ENCODE data around the gene TAMALIN.

The TAMALIN gene

GRCh38 chr12:52050758-52051541 is 44.2 kb downstream of the TAMALIN start, which contains the start of gene NR4A1:
Gene NR4A1 (plus strand): TSS chr12:52051442. CDS start chr12:52054329, 2,887 bp downstream.
- peak within 1 kb of the TSS; percentile 95 for H3K27ac ChIP-seq
- peaks cover 47% of the 10 kb centered on the region for H3K4me1 ChIP-seq
- peaks cover 24% of the 10 kb centered on the region for H3K36me3 ChIP-seq
- peak within 1 kb of the TSS; percentile 91 for H3K9ac ChIP-seq
- H3K9me3 ChIP-seq = no peaks in the 10 kb centered on the region
- peak within 1 kb of the TSS; percentile 100 for H3K4me2 ChIP-seq
- TF ChIP-seq Cebpa-rat (IDR thresholded peaks at IDR 0.05) = no peak
- peak within 1 kb of the TSS; percentile 75 for H3K4me3 ChIP-seq
- no peaks in the 10 kb centered on the region for H3K27me3 ChIP-seq
- peaks cover 42% of the 10 kb centered on the region for H4K20me1 ChIP-seq

GRCh38 chr12:52052468-52053186 is 45.9 kb downstream of the TAMALIN start:
- H3K9ac ChIP-seq = no peak overlapping the region; the same call in 1 of the 2 replicates
- H3K4me3 ChIP-seq = peak overlapping the region; percentile 75; the same call in 1 of the 2 replicates

GRCh38 chr12:52053536-52054209 is 46.9 kb downstream of the TAMALIN start:
- Histone ChIP-seq H3K4me2 (no peak overlapping the region), H4K20me1 (peaks cover 48% of the 10 kb centered on the region), H3K36me3 (peaks cover 51% of the 10 kb centered on the region), H3K4me3 (no peak overlapping the region), H3K9me3 (no peaks in the 10 kb centered on the region), H3K27ac (no peak overlapping the region), H3K27me3 (no peaks in the 10 kb centered on the region), H3K9ac (no peak overlapping the region), H3K4me1 (peaks cover 41% of the 10 kb centered on the region)
- TF ChIP-seq Cebpa-rat (IDR thresholded peaks at IDR 0.05) = no peak

More at GRCh38 chr12:52052468-52053186, 45.9 kb downstream of the TAMALIN start:
- Histone ChIP-seq H3K4me1 (peaks cover 41% of the 10 kb centered on the region), H3K9me3 (no peaks in the 10 kb centered on the region), H3K36me3 (peaks cover 40% of the 10 kb centered on the region), H4K20me1 (peaks cover 48% of the 10 kb centered on the region), H3K27ac (no peak overlapping the region), H3K4me2 (peak overlapping the region; percentile 100), H3K27me3 (no peaks in the 10 kb centered on the region)
- no peak for TF ChIP-seq Cebpa-rat (IDR thresholded peaks at IDR 0.05)

GRCh38 chr12:52054231-52054832 is 47.6 kb downstream of the TAMALIN start:
- Histone ChIP-seq H3K9me3 (no peaks in the 10 kb centered on the region), H3K27me3 (no peaks in the 10 kb centered on the region), H3K4me1 (peaks cover 34% of the 10 kb centered on the region), H3K4me2 (no peak overlapping the region), H3K4me3 (no peak overlapping the region), H3K9ac (no peak overlapping the region), H3K27ac (no peak overlapping the region), H4K20me1 (peaks cover 48% of the 10 kb centered on the region), H3K36me3 (peaks cover 57% of the 10 kb centered on the region)
- TF ChIP-seq Cebpa-rat (IDR thresholded peaks at IDR 0.05) = no peak

- TF ChIP-seq Cebpa-rat (IDR thresholded peaks at IDR 0.05) = no peak
- H3K27me3 ChIP-seq = no peaks in the 10 kb centered on the region
- H3K9ac ChIP-seq = no peak overlapping the region
- H3K9me3 ChIP-seq = no peaks in the 10 kb centered on the region
- no peak overlapping the region for H3K27ac ChIP-seq
- no peak overlapping the region for H3K4me2 ChIP-seq
- peaks cover 65% of the 10 kb centered on the region for H3K36me3 ChIP-seq
- no peak overlapping the region for H3K4me3 ChIP-seq
- peaks cover 48% of the 10 kb centered on the region for H4K20me1 ChIP-seq
- peaks cover 27% of the 10 kb centered on the region for H3K4me1 ChIP-seq
Observed at GRCh38 chr12:52054833-52055730, 48.3 kb downstream of the TAMALIN start.

GRCh38 chr12:52055731-52056711 is 49.3 kb downstream of the TAMALIN start:
- no peak overlapping the region for H3K4me3 ChIP-seq
- no peak overlapping the region for H3K4me2 ChIP-seq
- H3K9ac ChIP-seq = no peak overlapping the region
- H3K9me3 ChIP-seq = no peaks in the 10 kb centered on the region
- no peak for TF ChIP-seq Cebpa-rat (IDR thresholded peaks at IDR 0.05)
- peaks cover 69% of the 10 kb centered on the region for H3K36me3 ChIP-seq
- no peaks in the 10 kb centered on the region for H3K27me3 ChIP-seq
- H3K27ac ChIP-seq = no peak overlapping the region
- H3K4me1 ChIP-seq = peaks cover 20% of the 10 kb centered on the region
- peaks cover 48% of the 10 kb centered on the region for H4K20me1 ChIP-seq

- TF ChIP-seq Cebpa-rat (IDR thresholded peaks at IDR 0.05) = no peak
- H3K4me3 ChIP-seq = no peak overlapping the region
- H3K4me1 ChIP-seq = peaks cover 12% of the 10 kb centered on the region
- H3K36me3 ChIP-seq = peaks cover 69% of the 10 kb centered on the region
- peaks cover 40% of the 10 kb centered on the region for H4K20me1 ChIP-seq
- no peak overlapping the region for H3K4me2 ChIP-seq
- no peak overlapping the region for H3K27ac ChIP-seq
- H3K9ac ChIP-seq = no peak overlapping the region
- no peaks in the 10 kb centered on the region for H3K27me3 ChIP-seq
- H3K9me3 ChIP-seq = no peaks in the 10 kb centered on the region
Observed at GRCh38 chr12:52056801-52057637, 50.3 kb downstream of the TAMALIN start.

Data from BLaER1 (cell line).